GM12801 (cell line): ENCODE data around the gene EPS8L1.

ENCODE experiments used
- CTCF ChIP-seq: IDR thresholded peaks from one replicate; pipeline ENCODE4 v1.5.1; 2011; ENCODE audit warnings: control low read depth; ENCODE audit not compliant: insufficient read length; ENCODE audit errors: extremely low read depth

Gene EPS8L1

GRCh38 chr19:55075371-55075998 is at the start of gene EPS8L1:
EPS8L1 (plus strand) TSS chr19:55075869; CDS start chr19:55076445, 576 bp downstream.
- no peak for TF ChIP-seq CTCF

GRCh38 chr19:55027472-55028337 is 48.0 kb upstream of the EPS8L1 start:
- no peak for TF ChIP-seq CTCF

- no peak for TF ChIP-seq CTCF
Measured at GRCh38 chr19:55028757-55029156, 46.9 kb upstream of the EPS8L1 start.

- TF ChIP-seq CTCF = no peak
Measured at GRCh38 chr19:55031178-55031577, 44.5 kb upstream of the EPS8L1 start.

GRCh38 chr19:55032170-55032800 is 43.4 kb upstream of the EPS8L1 start:
- no peak for TF ChIP-seq CTCF

GRCh38 chr19:55034751-55035150 is 40.9 kb upstream of the EPS8L1 start:
- no peak for TF ChIP-seq CTCF

GRCh38 chr19:55036058-55036457 is 39.6 kb upstream of the EPS8L1 start:
- no peak for TF ChIP-seq CTCF
